T-cell (primary cell): ENCODE results near the gene ARHGEF33. TPM values are rescaled to one million over a fixed set of nuclear protein-coding genes. Genes with fewer than 3 reads are reported as not detected.

Source experiments
- ATAC-seq, 4 experiments: fragments of 200-7000 bp in 3 of 4; fragments of 150-1000 bp in 1 of 4; cut with Tn5 transposase; replicated peaks in 1 of 4; 1 replicate in 3 of 4; 2 replicates in 1 of 4; pipeline ENCODE4 v1.10.0; 2021; ENCODE audit warnings: moderate library complexity in 3 of 4, mild to moderate bottlenecking in 2 of 4, moderate number of reproducible peaks in 1 of 4
- CTCF ChIA-PET, 2 donors: fragments of 300-600 bp; sonication (Branson Sonifier 250); formaldehyde crosslinking; loops; one replicate each; lab custom pipeline; 2022; ENCODE audit warnings: antibody characterized with exemption in 2 of 2; lab: Charles Lee
- POLR2A ChIA-PET, 2 donors: fragments of 300-600 bp; sonication (Branson Sonifier 250); formaldehyde crosslinking; loops; one replicate each; lab custom pipeline; 2022; ENCODE audit warnings: antibody characterized with exemption in 2 of 2; lab: Charles Lee
- DNase-seq, 35 experiments: peaks; one replicate each; pipeline versions ENCODE4 v3.0.0 to v3.0.0-alpha.2; 2013 to 2023
- H3K27ac ChIP-seq: one replicate; pipeline ENCODE4 v1.5.1; 2013; ENCODE audit warnings: low read length
- H3K27me3 ChIP-seq, 2 experiments: replicated peaks in 1 of 2; 1 replicate in 1 of 2; 2 replicates in 1 of 2; pipeline versions ENCODE4 v1.6.1 to v1.7.0; 2013; ENCODE audit warnings: low read length in 1 of 2, mixed read lengths in 1 of 2; ENCODE audit not compliant: control insufficient read depth in 2 of 2, insufficient read depth in 2 of 2; ENCODE audit errors: extremely low read depth in 1 of 2
- H3K36me3 ChIP-seq, 2 donors: 1 replicate in 1 of 2; 2 replicates in 1 of 2; pipeline versions ENCODE4 v1.6.1 to v1.7.0; 2013; ENCODE audit warnings: low read length in 1 of 2; ENCODE audit not compliant: control insufficient read depth in 2 of 2, insufficient read depth in 1 of 2; ENCODE audit errors: extremely low read depth in 1 of 2
- H3K4me1 ChIP-seq, 2 experiments: 1 replicate in 1 of 2; 2 replicates in 1 of 2; pipeline versions ENCODE4 v1.6.1 to v1.7.0; 2013; ENCODE audit warnings: low read length in 2 of 2, mixed read lengths in 1 of 2; ENCODE audit not compliant: insufficient read depth in 2 of 2, control insufficient read depth in 1 of 2; ENCODE audit errors: extremely low read depth in 1 of 2
- H3K4me3 ChIP-seq, 2 donors: 1 replicate in 1 of 2; 2 replicates in 1 of 2; pipeline versions ENCODE4 v1.5.1 to v1.7.0; 2013; ENCODE audit warnings: mild to moderate bottlenecking in 2 of 2, low read length in 1 of 2, moderate library complexity in 1 of 2; ENCODE audit not compliant: control insufficient read depth in 1 of 2; ENCODE audit errors: extremely low read depth in 1 of 2
- H3K9me3 ChIP-seq: 2 replicates; pipeline ENCODE4 v1.7.0; 2013
- H3K27ac Mint-ChIP-seq, 2 donors: one replicate each; pipeline ENCODE4 v1.8.0; 2020 to 2021; ENCODE audit warnings: mild to moderate bottlenecking in 2 of 2, mixed read lengths in 2 of 2
- H3K27me3 Mint-ChIP-seq, 2 donors: one replicate each; pipeline ENCODE4 v1.8.0; 2021 to 2022; ENCODE audit warnings: mixed read lengths in 2 of 2
- H3K36me3 Mint-ChIP-seq: one replicate; pipeline ENCODE4 v1.8.0; 2021; ENCODE audit warnings: mixed read lengths
- H3K4me1 Mint-ChIP-seq, 3 donors: one replicate each; pipeline ENCODE4 v1.8.0; 2020 to 2022; ENCODE audit warnings: mixed read lengths in 3 of 3, mild to moderate bottlenecking in 1 of 3
- H3K4me3 Mint-ChIP-seq, 3 donors: one replicate each; pipeline ENCODE4 v1.8.0; 2020 to 2022; ENCODE audit warnings: mild to moderate bottlenecking in 3 of 3, mixed read lengths in 3 of 3, moderate library complexity in 3 of 3
- H3K9me3 Mint-ChIP-seq, 3 donors: one replicate each; pipeline ENCODE4 v1.8.0; 2020 to 2022; ENCODE audit warnings: mixed read lengths in 3 of 3
- WGBS: methylation state at CpG from one replicate; pipeline ENCODE4 v1.1.5; 2013; ENCODE audit warnings: missing lambda C conversion rate; ENCODE audit not compliant: insufficient coverage; 5-methylcytosine and 5-hydroxymethylcytosine counted together
- total RNA-seq, 35 experiments: library from RNA in 6 of 35; stranded (reverse) in 6 of 35; fragments of 120-200 nt in 1 of 35; gene quantifications; one replicate each; pipeline versions ENCODE4 v1.2.1 to v1.2.4 and lab custom pipeline; 2013 to 2026

The ARHGEF33 gene
- total RNA-seq, 5 donors from 2014 or later (not counting 1 experiment from before 2014, with no cell fraction given), result 0.15 to 0.26 (median 0.16) TPM; not detected in 2

DNA sequence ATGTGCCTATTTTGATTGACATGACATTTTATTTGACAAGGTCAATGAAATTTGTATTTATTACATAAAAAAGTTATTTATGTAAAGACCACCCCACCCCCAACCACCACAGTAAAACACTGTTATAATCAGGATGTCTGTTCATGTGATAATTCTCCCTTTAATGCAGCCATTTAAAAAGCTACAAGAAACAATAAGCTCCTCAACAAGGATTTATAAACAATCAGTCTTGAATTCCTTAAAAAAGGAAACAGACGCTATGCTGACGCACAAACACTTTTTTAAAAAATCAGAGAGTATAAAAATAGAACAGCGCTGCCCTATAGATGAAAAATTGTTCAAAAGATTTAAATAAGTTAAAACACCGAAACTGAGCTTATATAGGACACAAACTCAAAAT is 129.0 kb downstream of the ARHGEF33 start:
- H3K4me3 Mint-ChIP-seq, result no peak overlapping the region
- no peaks in the 10 kb centered on the region for H3K27me3 ChIP-seq
- H3K4me1 Mint-ChIP-seq, result peaks cover 4 to 11% (median 5%) of the 10 kb centered on the region in 3 donors

DNA sequence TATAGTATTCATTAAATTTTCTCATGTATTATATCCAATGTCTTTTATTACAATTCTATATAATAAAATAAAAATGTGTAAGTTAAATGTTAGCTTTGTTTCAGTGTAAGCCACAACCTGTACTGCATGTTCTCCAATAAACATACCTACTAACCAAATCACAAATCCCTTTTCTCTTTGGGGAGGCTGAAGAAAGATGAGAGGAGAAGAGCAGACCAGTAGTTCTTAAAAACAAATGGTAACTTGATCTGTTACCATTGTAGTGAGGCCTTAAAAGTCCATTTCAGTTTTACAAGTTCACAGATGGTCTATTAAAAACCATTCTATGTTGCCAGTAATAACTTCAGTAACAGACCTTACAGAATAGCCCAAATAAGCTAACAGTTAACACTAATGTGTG is 130.7 kb downstream of the ARHGEF33 start:
- CTCF ChIA-PET, result no interaction called here
- peaks cover 0 to 17% of the 10 kb centered on the region in 2 donors for H3K36me3 ChIP-seq
- no peak overlapping the region for H3K4me3 Mint-ChIP-seq
- H3K36me3 Mint-ChIP-seq, result peaks cover 27% of the 10 kb centered on the region
- no peaks in the 10 kb centered on the region for H3K9me3 ChIP-seq
- no peak overlapping the region for H3K27ac Mint-ChIP-seq
- ATAC-seq (no peak), DNase-seq (no peak)
- H3K4me1 Mint-ChIP-seq, result peaks cover 4 to 12% (median 5%) of the 10 kb centered on the region in 3 donors
- H3K4me3 ChIP-seq, result no peak overlapping the region
- no peak overlapping the region for H3K27ac ChIP-seq
- no peaks in the 10 kb centered on the region for H3K9me3 Mint-ChIP-seq
- no peaks in the 10 kb centered on the region for H3K4me1 ChIP-seq
- no peaks in the 10 kb centered on the region for H3K27me3 ChIP-seq
- POLR2A ChIA-PET, result no interaction called here
- H3K27me3 Mint-ChIP-seq, result no peaks in the 10 kb centered on the region

More for the DNA sequence above, 129.0 kb downstream of the ARHGEF33 start:
- ChIA-PET CTCF (interaction anchor here in 1 of 2 donors (0.6 kb wide), 1 partner anchor 14 kb away, joined by 7 read pairs; no protein-coding TSS in a partner anchor), POLR2A (no interaction called here)
- no peaks in the 10 kb centered on the region for H3K4me1 ChIP-seq
- Mint-ChIP-seq H3K27ac (no peak overlapping the region), H3K9me3 (no peaks in the 10 kb centered on the region), H3K36me3 (peaks cover 32% of the 10 kb centered on the region), H3K27me3 (no peaks in the 10 kb centered on the region)
- no CpG with 5 or more reads among the region's 4 CpGs for WGBS
- no peak for ATAC-seq
- no peak overlapping the region for H3K27ac ChIP-seq
- no peak overlapping the region for H3K4me3 ChIP-seq
- no peaks in the 10 kb centered on the region for H3K9me3 ChIP-seq
- H3K36me3 ChIP-seq, result peaks cover 0 to 19% of the 10 kb centered on the region in 2 donors
- no peak for DNase-seq

DNA sequence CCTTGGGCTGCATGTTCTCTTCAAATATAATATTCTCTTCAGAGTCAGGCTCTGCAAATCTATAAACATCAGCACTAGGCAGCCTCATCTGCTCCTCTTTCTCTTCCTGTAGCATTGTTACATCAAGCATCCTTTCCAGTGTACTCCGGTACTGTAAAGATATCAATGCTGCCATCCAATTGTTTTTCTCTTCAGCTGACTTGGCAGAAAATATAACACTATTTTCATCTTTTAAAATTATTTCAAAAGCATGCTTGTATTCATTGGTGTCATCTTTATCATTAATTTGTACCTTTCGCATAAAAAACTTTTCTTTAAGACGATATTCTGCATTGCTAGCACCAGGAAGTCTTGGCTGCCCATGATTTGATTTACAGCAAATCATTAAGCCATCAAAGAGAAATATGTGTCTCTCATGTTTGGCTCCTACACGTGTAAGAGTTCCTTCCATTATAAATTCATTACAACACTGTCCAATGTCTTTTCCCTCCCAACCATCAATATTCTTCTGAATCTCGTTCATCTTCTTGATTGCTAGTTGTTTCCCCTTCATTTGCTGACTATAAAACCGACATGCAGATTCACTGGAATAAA is 133.1 kb downstream of the ARHGEF33 start:
- no peak for ATAC-seq
- ChIA-PET POLR2A (no interaction called here), CTCF (no interaction called here)
- no peaks in the 10 kb centered on the region for H3K27me3 ChIP-seq
- no peak overlapping the region for H3K4me3 Mint-ChIP-seq
- H3K36me3 ChIP-seq, result peaks cover 0 to 17% of the 10 kb centered on the region in 2 donors
- 80% methylated on average over 4 of the region's 6 CpGs for WGBS
- peaks cover 26% of the 10 kb centered on the region for H3K36me3 Mint-ChIP-seq
- H3K4me3 ChIP-seq, result no peak overlapping the region
- no peaks in the 10 kb centered on the region for H3K27me3 Mint-ChIP-seq
- no peaks in the 10 kb centered on the region for H3K4me1 ChIP-seq
- H3K9me3 Mint-ChIP-seq, result no peaks in the 10 kb centered on the region
- H3K4me1 Mint-ChIP-seq, result peaks cover 4 to 9% (median 5%) of the 10 kb centered on the region in 3 donors
- DNase-seq, result no peak
- H3K27ac ChIP-seq, result no peak overlapping the region
- H3K27ac Mint-ChIP-seq, result no peak overlapping the region
- no peaks in the 10 kb centered on the region for H3K9me3 ChIP-seq

DNA sequence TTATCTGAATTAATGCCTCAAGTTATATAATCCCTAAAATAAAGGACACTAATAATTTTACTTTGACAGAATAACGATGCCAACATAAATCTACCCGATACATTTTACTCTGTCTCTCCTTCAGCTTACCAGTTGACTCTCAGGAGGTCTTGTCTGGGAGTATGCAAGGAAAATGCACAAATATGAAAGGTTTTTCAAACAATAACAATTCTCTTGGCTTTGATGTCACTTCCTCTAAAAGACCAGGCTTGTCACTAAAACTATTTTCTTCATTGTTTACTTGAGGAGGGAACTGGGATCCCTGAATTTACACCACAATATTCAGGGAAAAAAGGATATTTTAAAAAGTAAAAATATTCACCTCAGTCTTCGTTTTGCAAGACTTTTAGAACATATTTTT is 134.0 kb downstream of the ARHGEF33 start:
- Histone ChIP-seq H3K27me3 (no peaks in the 10 kb centered on the region), H3K9me3 (no peaks in the 10 kb centered on the region), H3K36me3 (peaks cover 0 to 17% of the 10 kb centered on the region in 2 donors), H3K4me1 (no peaks in the 10 kb centered on the region), H3K27ac (no peak overlapping the region), H3K4me3 (no peak overlapping the region)
- no peak for DNase-seq
- peaks cover 0 to 7% (median 4%) of the 10 kb centered on the region in 3 donors for H3K4me1 Mint-ChIP-seq
- H3K27ac Mint-ChIP-seq, result no peak overlapping the region
- no peak overlapping the region for H3K4me3 Mint-ChIP-seq
- WGBS, result no CpG with 5 or more reads among the region's 3 CpGs
- peaks cover 30% of the 10 kb centered on the region for H3K36me3 Mint-ChIP-seq
- POLR2A ChIA-PET, result no interaction called here
- ATAC-seq, result no peak
- no peaks in the 10 kb centered on the region for H3K27me3 Mint-ChIP-seq
- CTCF ChIA-PET, result no interaction called here
- no peaks in the 10 kb centered on the region for H3K9me3 Mint-ChIP-seq

DNA sequence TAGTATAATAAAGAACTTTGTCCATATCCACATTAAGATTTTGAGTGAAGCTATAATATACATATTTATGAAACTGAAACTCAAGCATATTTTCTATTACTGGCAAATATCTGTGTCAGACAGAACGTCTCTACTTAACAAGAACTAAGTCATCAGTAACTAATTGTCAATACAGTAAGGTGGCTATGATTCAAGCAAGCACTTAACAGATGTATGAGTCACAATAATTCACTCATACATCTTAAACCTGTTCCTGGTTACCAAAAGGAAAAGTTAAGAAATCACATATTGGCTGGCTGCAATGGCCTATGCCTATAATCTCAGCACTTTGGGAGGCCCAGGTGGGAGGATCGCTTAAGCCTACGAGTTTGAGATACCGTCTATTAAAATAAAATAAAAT is 135.2 kb downstream of the ARHGEF33 start:
- Mint-ChIP-seq H3K9me3 (no peaks in the 10 kb centered on the region), H3K4me1 (peaks cover 0 to 4% (median 0%) of the 10 kb centered on the region in 3 donors), H3K27me3 (no peaks in the 10 kb centered on the region), H3K36me3 (peaks cover 30% of the 10 kb centered on the region), H3K4me3 (no peak overlapping the region), H3K27ac (no peak overlapping the region)
- Histone ChIP-seq H3K27ac (no peak overlapping the region), H3K4me3 (no peak overlapping the region), H3K4me1 (no peaks in the 10 kb centered on the region), H3K9me3 (no peaks in the 10 kb centered on the region), H3K27me3 (no peaks in the 10 kb centered on the region), H3K36me3 (peaks cover 0 to 17% of the 10 kb centered on the region in 2 donors)
- no CpG with 5 or more reads among the region's 4 CpGs for WGBS
- ChIA-PET POLR2A (interaction anchor here in 1 of 2 donors (0.6 kb wide), 1 partner anchor 89 kb away, joined by 4 read pairs; no protein-coding TSS in a partner anchor), CTCF (interaction anchor here in 1 of 2 donors (0.5 kb wide), 1 partner anchor 243 kb away, joined by 3 read pairs; no protein-coding TSS in a partner anchor)
- no peak for DNase-seq
- no peak for ATAC-seq

Other genes starting within 250 kb of the ARHGEF33 start
- gene GALM, start 223.8 kb upstream of the ARHGEF33 start, total RNA-seq, result 10 to 100 TPM; 14.3 to 29.4 (median 17.3) TPM
- 100 to 1,000 TPM; 252 to 649 (median 265) TPM for gene SRSF7, start 138.5 kb upstream of the ARHGEF33 start, total RNA-seq
- 10 to 100 TPM in 3 of 5 donors, 1 to 10 TPM in 2; 4.2 to 16.3 (median 11.8) TPM for gene GEMIN6, start 111.7 kb upstream of the ARHGEF33 start, total RNA-seq
- gene DHX57, start 13.9 kb upstream of the ARHGEF33 start, total RNA-seq, result 10 to 100 TPM; 14.2 to 20.5 (median 16.0) TPM
- 1 to 10 TPM; 1.1 to 2.1 (median 1.5) TPM for gene MORN2, start 13.9 kb upstream of the ARHGEF33 start, total RNA-seq
- 100 to 1,000 TPM in 2 of 5 donors, 10 to 100 TPM in 3; 44.3 to 138 (median 82.9) TPM for gene SOS1, start 231.2 kb downstream of the ARHGEF33 start, total RNA-seq